Spleen (tissue), 11 donors: ENCODE measurements around the gene SCYL1. TPM values are rescaled to one million over a fixed set of nuclear protein-coding genes. Genes with fewer than 3 reads are reported as not detected.
A peak's percentile ranks its signal among the peaks of the same experiment; 100 is the strongest.

ENCODE experiments used
- DNase-seq: peaks from one replicate; pipeline ENCODE4 v3.0.0-alpha.2; 2020
- H3K27ac ChIP-seq, 8 donors: fragments of 200-600 bp; sonication (generic) in 7 of 8; 1 replicate in 4 of 8; 2 replicates in 4 of 8; pipeline versions ENCODE4 v1.5.0 to v1.8.0; 2016 to 2021; ENCODE audit warnings: inconsistent platforms in 4 of 8, mild to moderate bottlenecking in 4 of 8, moderate library complexity in 1 of 8
- H3K27me3 ChIP-seq, 7 donors: fragments of 200-600 bp; sonication (generic) in 6 of 7; replicated peaks in 1 of 7; 1 replicate in 4 of 7; 2 replicates in 3 of 7; pipeline versions ENCODE4 v1.5.0 to v1.8.0; 2016 to 2021; ENCODE audit warnings: inconsistent platforms in 3 of 7, mild to moderate bottlenecking in 1 of 7
- H3K36me3 ChIP-seq, 6 donors: fragments of 200-600 bp; sonication (generic) in 5 of 6; 1 replicate in 4 of 6; 2 replicates in 2 of 6; pipeline versions ENCODE4 v1.5.0 to v1.8.0; 2016 to 2021; ENCODE audit warnings: inconsistent platforms in 2 of 6
- H3K4me1 ChIP-seq, 6 donors: fragments of 200-600 bp; sonication (generic) in 5 of 6; 1 replicate in 3 of 6; 2 replicates in 3 of 6; pipeline versions ENCODE4 v1.5.0 to v1.8.0; 2016 to 2021; ENCODE audit warnings: inconsistent platforms in 3 of 6
- H3K4me3 ChIP-seq, 8 donors: fragments of 200-600 bp; sonication (generic) in 7 of 8; 1 replicate in 4 of 8; 2 replicates in 4 of 8; pipeline versions ENCODE4 v1.5.0 to v1.8.0; 2016 to 2021; ENCODE audit warnings: inconsistent platforms in 4 of 8, mild to moderate bottlenecking in 4 of 8, moderate library complexity in 2 of 8
- H3K9me3 ChIP-seq, 8 donors: fragments of 200-600 bp; sonication (generic) in 7 of 8; 1 replicate in 4 of 8; 2 replicates in 4 of 8; pipeline versions ENCODE4 v1.5.0 to v1.8.0; 2016 to 2021; ENCODE audit warnings: inconsistent platforms in 4 of 8
- POLR2A ChIP-seq, 3 donors: fragments of 450-650 bp; IDR thresholded peaks; one replicate each; pipeline ENCODE4 v1.5.1; 2017; ENCODE audit warnings: antibody characterized with exemption in 3 of 3, mild to moderate bottlenecking in 1 of 3
- POLR2AphosphoS5 ChIP-seq, 3 donors: sonication (generic); formaldehyde crosslinking; IDR thresholded peaks; one replicate each; pipeline ENCODE4 v1.5.1; 2017; ENCODE audit warnings: antibody characterized with exemption in 3 of 3
- WGBS, 5 donors: extraction: QIAGEN DNeasy Blood & Tissue Kit in 3 of 5; methylation state at CpG; one replicate each; pipeline versions ENCODE4 v1.1.5 to v1.1.7; 2013 to 2018; 5-methylcytosine and 5-hydroxymethylcytosine counted together
- intact Hi-C: fragments of 100-400 bp; cut with DNase I; formaldehyde crosslinking; loops from one replicate; pipeline ENCODE4 v1.15.0; 2023; ENCODE audit warnings: low total_unique reads
- polyA plus RNA-seq, 3 donors: library from polyadenylated mRNA; stranded (reverse); fragments of 200-250 nt; gene quantifications; one replicate each; pipeline ENCODE4 v1.2.1, GENCODE V29; 2013
- total RNA-seq, 7 donors: library from RNA; depleted of rRNA in 3 of 7; stranded (reverse); fragments of >200 nt in 3 of 7; fragmentation: NEBNext Ultra II Directional in 4 of 7; extraction: Animal tissue kit (Norgen Biotek cat#: 25700) in 4 of 7; gene quantifications; one replicate each; pipeline versions ENCODE4 v1.1.0 to v1.2.1, GENCODE V29; 2016 to 2021
- TF ChIP-seq, protein P1 (sequence below), 11 experiments: fragments of 200-600 bp in 7 of 11; fragments of 450-650 bp in 4 of 11; sonication (generic) in 4 of 11; IDR thresholded peaks in 8 of 11; conservative IDR thresholded peaks in 3 of 11; 1 replicate in 7 of 11; 2 replicates in 4 of 11; pipeline versions ENCODE4 v1.4.0 to v1.8.0; 2016 to 2021; ENCODE audit warnings: antibody characterized with exemption in 11 of 11, inconsistent platforms in 4 of 11, mild to moderate bottlenecking in 1 of 11
- donor health status: healthy with polysubstance abuse.
- donor health status: DM: no; HTN: no; CAD: no; lungs with moderate emphysema.
- donor health status: DM: no; HTN: no; CAD: no.
- donor health status: Bipolar disorder and iron deficiency.
- donor health status: healthy.
- donor health status: DM: no; HTN: no; CAD: no.
- donor health status: DM: yes; HTN: yes; CAD: no.

The SCYL1 gene
- total and polyA plus RNA-seq, 10 donors = 52.4 to 125 (median 74.8) TPM

GRCh38 chr11:65552388-65552951 lies 27.6 kb downstream of the SCYL1 start:
- Histone ChIP-seq H3K9me3 (no peaks in the 10 kb centered on the region), H3K4me3 (peak overlapping the region in 1 of 8 donors; percentile 9), H3K4me1 (peaks cover 54 to 88% (median 79%) of the 10 kb centered on the region in 6 donors), H3K36me3 (peaks cover 0 to 4% (median 0%) of the 10 kb centered on the region in 6 donors), H3K27ac (peak overlapping the region in 3 of 8 donors; percentile 87 to 91 (median 88)), H3K27me3 (peaks cover 0 to 2% (median 0%) of the 10 kb centered on the region in 7 donors)
- DNase-seq = no peak
- TF ChIP-seq POLR2A (IDR thresholded peaks at IDR 0.05) (no peak), POLR2AphosphoS5 (IDR thresholded peaks at IDR 0.05) (no peak)
- TF ChIP-seq, protein P1, sequence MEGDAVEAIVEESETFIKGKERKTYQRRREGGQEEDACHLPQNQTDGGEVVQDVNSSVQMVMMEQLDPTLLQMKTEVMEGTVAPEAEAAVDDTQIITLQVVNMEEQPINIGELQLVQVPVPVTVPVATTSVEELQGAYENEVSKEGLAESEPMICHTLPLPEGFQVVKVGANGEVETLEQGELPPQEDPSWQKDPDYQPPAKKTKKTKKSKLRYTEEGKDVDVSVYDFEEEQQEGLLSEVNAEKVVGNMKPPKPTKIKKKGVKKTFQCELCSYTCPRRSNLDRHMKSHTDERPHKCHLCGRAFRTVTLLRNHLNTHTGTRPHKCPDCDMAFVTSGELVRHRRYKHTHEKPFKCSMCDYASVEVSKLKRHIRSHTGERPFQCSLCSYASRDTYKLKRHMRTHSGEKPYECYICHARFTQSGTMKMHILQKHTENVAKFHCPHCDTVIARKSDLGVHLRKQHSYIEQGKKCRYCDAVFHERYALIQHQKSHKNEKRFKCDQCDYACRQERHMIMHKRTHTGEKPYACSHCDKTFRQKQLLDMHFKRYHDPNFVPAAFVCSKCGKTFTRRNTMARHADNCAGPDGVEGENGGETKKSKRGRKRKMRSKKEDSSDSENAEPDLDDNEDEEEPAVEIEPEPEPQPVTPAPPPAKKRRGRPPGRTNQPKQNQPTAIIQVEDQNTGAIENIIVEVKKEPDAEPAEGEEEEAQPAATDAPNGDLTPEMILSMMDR (IDR thresholded peaks at IDR 0.05 in 8 of 11, conservative IDR thresholded peaks at IDR 0.05 in 3 of 11) = peak in 4 of 11 experiments; percentile 9 to 25 (median 21)
- intact Hi-C loops = no loop called here
- WGBS, 5 donors = 74 to 84% (median 79%) methylated on average over 9 of the region's 9 CpGs

- Histone ChIP-seq H3K4me1 (peaks cover 53 to 86% (median 74%) of the 10 kb centered on the region in 6 donors), H3K9me3 (no peaks in the 10 kb centered on the region), H3K27me3 (peaks cover 0 to 11% (median 0%) of the 10 kb centered on the region in 7 donors), H3K4me3 (peak overlapping the region in 3 of 8 donors; percentile 10 to 49 (median 13)), H3K27ac (peak overlapping the region; percentile 13 to 91 (median 32)), H3K36me3 (no peaks in the 10 kb centered on the region)
- DNase-seq = peak; percentile 88
- WGBS, 5 donors = 42 to 67% (median 56%) methylated on average over 20 to 37 of the region's 37 CpGs
- TF ChIP-seq POLR2AphosphoS5 (IDR thresholded peaks at IDR 0.05) (no peak), POLR2A (IDR thresholded peaks at IDR 0.05) (no peak)
- TF ChIP-seq, protein P1 (IDR thresholded peaks at IDR 0.05 in 8 of 11, conservative IDR thresholded peaks at IDR 0.05 in 3 of 11) = no peak
- intact Hi-C loops = no loop called here
Measured at GRCh38 chr11:65553301-65554001, 28.6 kb downstream of the SCYL1 start.

- H3K4me1 ChIP-seq = peaks cover 60 to 87% (median 76%) of the 10 kb centered on the region in 6 donors
- DNase-seq = peak; percentile 78
- intact Hi-C loops = no loop called here
- peaks cover 0 to 18% (median 0%) of the 10 kb centered on the region in 7 donors for H3K27me3 ChIP-seq
- no peaks in the 10 kb centered on the region for H3K36me3 ChIP-seq
- TF ChIP-seq POLR2A (IDR thresholded peaks at IDR 0.05) = no peak
- TF ChIP-seq, protein P1 (IDR thresholded peaks at IDR 0.05 in 8 of 11, conservative IDR thresholded peaks at IDR 0.05 in 3 of 11) = no peak
- 78 to 86% (median 80%) methylated on average over 18 to 27 of the region's 27 CpGs for WGBS, 5 donors
- H3K4me3 ChIP-seq = peak overlapping the region in 1 of 8 donors; percentile 49
- H3K9me3 ChIP-seq = no peaks in the 10 kb centered on the region
- H3K27ac ChIP-seq = peak overlapping the region; percentile 13 to 91 (median 43)
Measured at GRCh38 chr11:65554057-65554818, 29.4 kb downstream of the SCYL1 start.
